Measurements from ENCODE around the gene EPHB1.

Gene EPHB1

GRCh38 chr3:134885877-134886621, 91.0 kb downstream of the EPHB1 start:
- Mint-ChIP-seq H3K4me3 (no peak overlapping the region), H3K36me3 (ENCODE audit: low read depth) (no peaks in the 10 kb centered on the region), H3K27me3 (peaks cover 6% of the 10 kb centered on the region), H3K9me3 (peaks cover 4% of the 10 kb centered on the region), H3K4me1 (ENCODE audit: low read depth) (peaks cover 7% of the 10 kb centered on the region), H3K27ac (no peak overlapping the region)

GRCh38 chr3:134886991-134887390, 91.9 kb downstream of the EPHB1 start:
- Mint-ChIP-seq H3K27ac (no peak overlapping the region), H3K36me3 (ENCODE audit: low read depth) (no peaks in the 10 kb centered on the region), H3K9me3 (peaks cover 4% of the 10 kb centered on the region)

GRCh38 chr3:134887536-134887935, 92.5 kb downstream of the EPHB1 start:
- peaks cover 4% of the 10 kb centered on the region for H3K9me3 Mint-ChIP-seq
- H3K4me1 Mint-ChIP-seq (ENCODE audit: low read depth): peaks cover 7% of the 10 kb centered on the region
- H3K4me3 Mint-ChIP-seq: no peak overlapping the region
- H3K36me3 Mint-ChIP-seq (ENCODE audit: low read depth): no peaks in the 10 kb centered on the region
- H3K27ac Mint-ChIP-seq: no peak overlapping the region
- H3K27me3 Mint-ChIP-seq: peaks cover 6% of the 10 kb centered on the region

More at GRCh38 chr3:134886991-134887390, 91.9 kb downstream of the EPHB1 start:
- H3K4me1 Mint-ChIP-seq (ENCODE audit: low read depth): peaks cover 7% of the 10 kb centered on the region
- H3K27me3 Mint-ChIP-seq: peaks cover 6% of the 10 kb centered on the region
- no peak overlapping the region for H3K4me3 Mint-ChIP-seq

GRCh38 chr3:134892326-134892725, 97.3 kb downstream of the EPHB1 start:
- Mint-ChIP-seq H3K4me3 (no peak overlapping the region), H3K27ac (no peak overlapping the region), H3K4me1 (ENCODE audit: low read depth) (no peaks in the 10 kb centered on the region)

GRCh38 chr3:134892761-134893160, 97.7 kb downstream of the EPHB1 start:
- H3K36me3 Mint-ChIP-seq (ENCODE audit: low read depth): no peaks in the 10 kb centered on the region
- H3K27me3 Mint-ChIP-seq: no peaks in the 10 kb centered on the region
- no peaks in the 10 kb centered on the region for H3K4me1 Mint-ChIP-seq (ENCODE audit: low read depth)
- peaks cover 4% of the 10 kb centered on the region for H3K9me3 Mint-ChIP-seq
- no peak overlapping the region for H3K4me3 Mint-ChIP-seq
- H3K27ac Mint-ChIP-seq: no peak overlapping the region

More at GRCh38 chr3:134892326-134892725, 97.3 kb downstream of the EPHB1 start:
- peaks cover 4% of the 10 kb centered on the region for H3K9me3 Mint-ChIP-seq
- H3K36me3 Mint-ChIP-seq (ENCODE audit: low read depth): no peaks in the 10 kb centered on the region
- H3K27me3 Mint-ChIP-seq: no peaks in the 10 kb centered on the region

GRCh38 chr3:134894533-134894932, 99.5 kb downstream of the EPHB1 start:
- H3K27me3 Mint-ChIP-seq: no peaks in the 10 kb centered on the region
- H3K27ac Mint-ChIP-seq: no peak overlapping the region
- no peaks in the 10 kb centered on the region for H3K36me3 Mint-ChIP-seq (ENCODE audit: low read depth)
- H3K4me1 Mint-ChIP-seq (ENCODE audit: low read depth): no peaks in the 10 kb centered on the region
- H3K4me3 Mint-ChIP-seq: no peak overlapping the region
- H3K9me3 Mint-ChIP-seq: peaks cover 4% of the 10 kb centered on the region

- Mint-ChIP-seq H3K4me3 (no peak overlapping the region), H3K27me3 (no peaks in the 10 kb centered on the region), H3K27ac (no peak overlapping the region), H3K36me3 (ENCODE audit: low read depth) (no peaks in the 10 kb centered on the region), H3K9me3 (peaks cover 3% of the 10 kb centered on the region), H3K4me1 (ENCODE audit: low read depth) (no peaks in the 10 kb centered on the region)
Measured at GRCh38 chr3:134895181-134895580, 100.1 kb downstream of the EPHB1 start.

- no peaks in the 10 kb centered on the region for H3K27me3 Mint-ChIP-seq
- H3K9me3 Mint-ChIP-seq: no peaks in the 10 kb centered on the region
- H3K4me1 Mint-ChIP-seq (ENCODE audit: low read depth): no peaks in the 10 kb centered on the region
- H3K27ac Mint-ChIP-seq: no peak overlapping the region
- no peak overlapping the region for H3K4me3 Mint-ChIP-seq
- H3K36me3 Mint-ChIP-seq (ENCODE audit: low read depth): no peaks in the 10 kb centered on the region
Measured at GRCh38 chr3:134896141-134896540, 101.1 kb downstream of the EPHB1 start.

GRCh38 chr3:134896696-134897095, 101.6 kb downstream of the EPHB1 start:
- Mint-ChIP-seq H3K27me3 (no peaks in the 10 kb centered on the region), H3K9me3 (no peaks in the 10 kb centered on the region), H3K4me1 (ENCODE audit: low read depth) (no peaks in the 10 kb centered on the region), H3K27ac (no peak overlapping the region), H3K36me3 (ENCODE audit: low read depth) (no peaks in the 10 kb centered on the region), H3K4me3 (no peak overlapping the region)

GRCh38 chr3:134897391-134898141, 102.5 kb downstream of the EPHB1 start:
- H3K36me3 Mint-ChIP-seq (ENCODE audit: low read depth): no peaks in the 10 kb centered on the region
- H3K4me1 Mint-ChIP-seq (ENCODE audit: low read depth): no peaks in the 10 kb centered on the region
- H3K4me3 Mint-ChIP-seq: no peak overlapping the region
- H3K9me3 Mint-ChIP-seq: no peaks in the 10 kb centered on the region
- H3K27ac Mint-ChIP-seq: no peak overlapping the region
- H3K27me3 Mint-ChIP-seq: no peaks in the 10 kb centered on the region

- Mint-ChIP-seq H3K27ac (no peak overlapping the region), H3K36me3 (ENCODE audit: low read depth) (no peaks in the 10 kb centered on the region), H3K4me1 (ENCODE audit: low read depth) (no peaks in the 10 kb centered on the region), H3K27me3 (no peaks in the 10 kb centered on the region), H3K4me3 (no peak overlapping the region), H3K9me3 (no peaks in the 10 kb centered on the region)
Measured at GRCh38 chr3:134898181-134898754, 103.2 kb downstream of the EPHB1 start.

- H3K4me1 Mint-ChIP-seq (ENCODE audit: low read depth): peaks cover 8% of the 10 kb centered on the region
- H3K27ac Mint-ChIP-seq: no peak overlapping the region
- no peaks in the 10 kb centered on the region for H3K27me3 Mint-ChIP-seq
- no peaks in the 10 kb centered on the region for H3K36me3 Mint-ChIP-seq (ENCODE audit: low read depth)
- H3K9me3 Mint-ChIP-seq: no peaks in the 10 kb centered on the region
- no peak overlapping the region for H3K4me3 Mint-ChIP-seq
Measured at GRCh38 chr3:134899786-134900185, 104.7 kb downstream of the EPHB1 start.

GRCh38 chr3:134900482-134900881, 105.4 kb downstream of the EPHB1 start:
- H3K4me3 Mint-ChIP-seq: no peak overlapping the region
- no peaks in the 10 kb centered on the region for H3K36me3 Mint-ChIP-seq (ENCODE audit: low read depth)
- no peaks in the 10 kb centered on the region for H3K9me3 Mint-ChIP-seq
- H3K27me3 Mint-ChIP-seq: no peaks in the 10 kb centered on the region
- no peak overlapping the region for H3K27ac Mint-ChIP-seq
- H3K4me1 Mint-ChIP-seq (ENCODE audit: low read depth): peaks cover 8% of the 10 kb centered on the region

GRCh38 chr3:134901461-134901860, 106.4 kb downstream of the EPHB1 start:
- Mint-ChIP-seq H3K36me3 (ENCODE audit: low read depth) (no peaks in the 10 kb centered on the region), H3K4me3 (no peak overlapping the region), H3K9me3 (no peaks in the 10 kb centered on the region), H3K4me1 (ENCODE audit: low read depth) (peaks cover 8% of the 10 kb centered on the region), H3K27ac (no peak overlapping the region), H3K27me3 (no peaks in the 10 kb centered on the region)

GRCh38 chr3:134903837-134904236, 108.8 kb downstream of the EPHB1 start:
- no peak overlapping the region for H3K4me3 Mint-ChIP-seq
- no peak overlapping the region for H3K27ac Mint-ChIP-seq
- H3K27me3 Mint-ChIP-seq: no peaks in the 10 kb centered on the region
- no peaks in the 10 kb centered on the region for H3K9me3 Mint-ChIP-seq
- no peaks in the 10 kb centered on the region for H3K36me3 Mint-ChIP-seq (ENCODE audit: low read depth)
- H3K4me1 Mint-ChIP-seq (ENCODE audit: low read depth): peaks cover 8% of the 10 kb centered on the region
